EH (cell line): ENCODE results near the gene CCDC167.
"Not testable (repeated sequence)": the region's sequence is repeated elsewhere in the genome, so short reads cannot be mapped to it uniquely, and the experiment has no call there.

Experiments used
- DNase-seq: peaks from one replicate; pipeline ENCODE4 v3.0.0-alpha.2; 2015; ENCODE audit warnings: low read depth

CCDC167 gene

DNA sequence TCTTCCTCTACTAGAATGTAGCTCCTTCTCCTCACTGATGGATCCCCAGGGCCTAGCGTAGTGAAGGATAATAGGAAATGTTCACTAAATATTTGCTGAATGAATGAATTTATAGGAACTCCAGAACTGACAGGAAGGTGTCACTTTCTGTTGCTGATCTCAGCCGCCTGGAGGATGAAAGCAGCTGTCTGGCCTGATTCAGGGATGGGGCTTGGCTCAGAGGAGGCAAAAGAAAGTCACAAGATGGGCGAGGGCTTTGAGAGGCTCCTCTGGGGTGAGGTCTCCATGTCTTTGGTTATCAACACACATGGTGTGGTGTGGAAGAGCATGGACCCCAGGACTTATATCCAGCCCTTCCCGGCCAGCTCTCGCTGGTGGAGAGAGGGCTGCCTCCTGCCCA is 11.5 kb upstream of the CCDC167 start:
- DNase-seq: no peak

- DNase-seq: no peak
These were observed 8.2 kb upstream of the CCDC167 start for GRCh38 chr6:37507690-37508421.

- no peak for DNase-seq
These were observed 7.4 kb upstream of the CCDC167 start for GRCh38 chr6:37507077-37507476.

- no peak for DNase-seq
These were observed 6.8 kb upstream of the CCDC167 start for GRCh38 chr6:37506479-37506878.

DNA sequence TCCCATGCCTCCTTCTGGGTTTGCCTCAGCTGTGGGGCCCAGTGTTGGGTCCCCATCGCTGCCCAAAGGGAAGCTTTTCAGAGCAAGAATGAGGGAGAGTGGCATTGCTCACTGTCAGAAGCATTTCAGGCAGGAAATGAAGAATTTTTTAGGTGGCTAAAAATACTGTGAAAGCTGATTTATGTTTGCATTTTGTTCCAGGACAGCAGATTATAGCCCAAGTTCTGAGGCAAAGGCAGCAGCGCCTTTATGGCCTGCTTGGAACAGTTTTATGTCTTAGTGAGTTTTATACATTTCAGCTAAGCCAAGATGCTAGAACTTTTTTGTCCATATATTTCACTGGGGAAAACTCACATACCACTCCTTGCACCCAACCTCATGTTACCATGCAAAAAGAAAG is 4.3 kb upstream of the CCDC167 start:
- no peak for DNase-seq

GRCh38 chr6:37503309-37503965 is 3.7 kb upstream of the CCDC167 start:
- DNase-seq: no peak

DNA sequence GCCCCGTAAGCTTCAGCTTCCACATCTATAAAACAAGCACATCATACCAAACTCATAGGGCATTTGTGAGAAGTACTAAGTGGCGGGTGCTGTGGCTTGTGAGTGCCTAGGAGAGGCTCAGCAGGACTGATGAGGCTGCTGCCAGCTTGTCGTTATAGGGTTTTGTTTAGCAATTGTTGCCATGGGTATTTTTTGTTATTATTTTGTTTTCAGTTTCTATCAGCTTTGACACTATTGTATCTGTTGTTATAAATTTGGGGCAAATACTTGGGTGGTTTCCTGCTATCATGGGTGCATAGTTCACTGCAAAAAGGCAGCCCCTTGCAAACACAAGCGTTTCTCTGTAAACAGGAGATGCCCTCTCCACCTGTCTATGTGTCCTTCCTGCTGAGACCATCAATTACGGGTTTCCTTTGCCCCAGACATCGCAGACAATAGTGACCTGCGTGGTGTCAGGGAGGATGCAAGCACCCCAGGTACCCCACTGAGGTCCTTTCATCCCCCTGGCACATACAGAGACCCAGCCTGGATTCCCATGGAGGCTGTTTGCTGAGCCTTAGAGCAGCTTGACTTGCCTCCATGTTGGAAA is 3.1 kb upstream of the CCDC167 start:
- no peak for DNase-seq

DNA sequence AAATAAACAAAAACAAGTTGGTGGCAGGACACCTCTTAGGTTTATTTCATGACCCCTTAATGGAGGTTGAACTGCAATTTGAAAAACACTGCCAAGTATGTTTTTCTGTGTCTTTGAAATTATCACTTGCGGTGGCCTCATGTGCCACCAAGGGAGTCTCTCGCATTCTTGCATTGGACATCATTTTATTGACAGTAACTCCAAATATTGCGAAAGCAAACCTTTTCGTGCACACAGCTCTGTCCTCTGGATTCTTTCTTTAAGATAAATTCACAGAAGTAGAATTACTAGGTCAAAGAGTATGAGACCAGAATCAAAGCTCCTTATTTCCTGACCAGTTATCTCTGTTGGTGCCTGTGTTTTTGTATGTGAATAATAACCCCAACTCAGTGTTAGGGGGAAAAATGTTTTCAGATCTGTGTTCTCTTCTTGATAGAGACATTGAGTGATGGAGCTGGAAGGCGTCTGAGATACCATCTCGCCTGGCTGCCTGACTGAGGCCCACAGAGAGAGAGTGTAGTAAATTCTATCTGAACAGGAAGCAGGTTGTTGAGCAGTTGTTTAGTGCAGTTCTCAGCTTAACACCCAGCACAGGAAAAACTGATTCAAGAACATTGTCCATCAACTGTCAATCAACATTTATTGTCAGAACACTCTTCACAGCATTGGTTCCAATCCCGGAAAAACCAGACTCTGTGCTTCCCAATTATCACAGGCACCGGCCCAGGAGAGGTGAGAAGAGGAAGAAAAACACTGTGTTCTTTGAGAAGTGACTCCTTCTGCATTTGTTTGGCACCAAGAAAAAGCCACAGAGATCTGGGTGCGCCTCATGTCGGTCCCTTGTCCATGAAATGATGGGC is 2.2 kb upstream of the CCDC167 start:
- DNase-seq: no peak

- DNase-seq: not testable (repeated sequence)
These were observed 1.2 kb upstream of the CCDC167 start for GRCh38 chr6:37500904-37501303.

DNA sequence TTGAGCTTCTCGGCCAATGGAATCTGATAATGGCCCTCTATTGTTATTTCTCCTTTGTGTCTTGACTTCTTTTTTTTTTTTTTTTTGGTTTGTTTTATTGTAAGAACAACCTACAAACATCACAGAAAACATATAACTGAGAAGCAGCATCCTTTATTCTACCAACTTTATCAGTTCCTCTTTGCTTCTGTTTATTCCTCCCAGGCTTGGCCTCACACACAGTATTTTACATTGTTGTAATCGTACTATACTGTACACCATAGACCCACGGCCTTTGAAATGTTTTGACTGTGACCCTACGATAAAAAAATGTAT is 558 bp upstream of the CCDC167 start:
- DNase-seq: no peak

GRCh38 chr6:37496951-37497885 is 2.5 kb downstream of the CCDC167 start:
- no peak for DNase-seq

GRCh38 chr6:37495244-37495934 is 4.3 kb downstream of the CCDC167 start:
- DNase-seq: no peak

DNA sequence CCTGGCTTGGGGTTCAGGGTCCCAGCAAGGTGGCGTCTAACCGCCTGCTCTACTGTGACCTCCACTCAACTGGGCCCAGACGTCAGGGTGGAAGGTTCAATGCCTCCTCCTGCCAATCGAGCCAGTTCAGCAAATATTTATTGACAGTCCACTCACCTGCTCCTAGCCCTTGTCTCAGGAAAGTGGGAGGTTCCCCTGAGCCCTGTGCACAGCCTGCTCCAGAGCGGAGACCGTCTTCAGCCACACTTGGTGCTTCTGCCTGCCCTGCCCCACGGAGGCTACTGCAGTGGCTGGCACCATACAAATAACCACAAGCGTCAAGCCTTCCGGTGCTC is 6.1 kb downstream of the CCDC167 start:
- DNase-seq: no peak

- no peak for DNase-seq
These were observed 6.6 kb downstream of the CCDC167 start for GRCh38 chr6:37492991-37493660.

DNA sequence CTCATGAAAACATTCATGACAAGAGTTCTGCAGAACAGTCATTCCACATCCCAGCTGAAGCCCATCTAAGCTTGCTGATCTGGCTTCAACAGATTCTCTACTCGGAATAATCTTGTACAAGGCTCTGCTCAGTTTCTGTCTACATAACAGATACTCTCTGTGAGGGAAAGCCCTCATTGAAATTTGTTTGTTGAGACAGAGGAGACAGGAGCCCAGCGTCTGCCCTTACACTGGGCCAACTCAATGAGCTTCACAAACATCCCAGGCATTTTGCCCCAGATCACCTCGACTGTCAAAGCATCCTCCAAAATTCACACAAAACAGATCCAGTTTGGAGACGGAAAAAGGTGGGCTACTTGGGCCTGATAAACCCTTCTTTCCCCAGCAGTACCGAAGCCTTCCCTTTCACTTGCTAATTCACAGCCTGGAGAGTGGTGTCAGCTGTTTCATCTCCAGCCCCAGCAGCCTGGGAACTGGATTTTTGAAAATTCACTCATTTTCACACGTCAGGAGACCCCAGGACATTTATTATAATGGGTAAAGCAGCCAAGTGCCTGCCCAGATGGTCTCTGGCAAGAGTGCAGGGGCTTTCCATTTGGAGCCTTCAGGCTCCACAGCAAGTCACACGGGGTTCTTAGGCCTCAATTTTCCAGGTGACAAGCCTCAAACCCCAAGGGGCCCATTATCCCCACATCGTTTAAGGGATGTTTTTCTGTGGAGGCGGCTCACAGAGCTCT is 7.3 kb downstream of the CCDC167 start:
- no peak for DNase-seq

DNA sequence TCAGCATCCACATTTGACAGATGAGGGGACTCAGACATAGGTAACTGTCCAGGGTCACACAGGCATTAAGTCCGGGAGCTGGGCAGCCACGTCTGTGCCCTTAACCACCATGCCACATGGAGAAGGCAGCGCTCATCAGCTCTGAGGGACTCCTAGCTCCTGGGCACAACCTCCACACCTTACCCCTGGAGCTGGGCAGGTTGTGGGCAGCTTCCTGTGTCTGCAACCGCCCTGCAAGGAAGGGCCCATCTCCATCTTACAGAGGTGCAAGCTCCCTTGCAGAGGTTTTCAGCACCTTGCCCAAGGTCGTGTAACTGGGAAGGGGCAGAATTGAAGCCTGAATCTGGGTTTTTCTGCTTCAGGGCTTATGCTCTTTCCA is 7.9 kb downstream of the CCDC167 start:
- DNase-seq: no peak

DNA sequence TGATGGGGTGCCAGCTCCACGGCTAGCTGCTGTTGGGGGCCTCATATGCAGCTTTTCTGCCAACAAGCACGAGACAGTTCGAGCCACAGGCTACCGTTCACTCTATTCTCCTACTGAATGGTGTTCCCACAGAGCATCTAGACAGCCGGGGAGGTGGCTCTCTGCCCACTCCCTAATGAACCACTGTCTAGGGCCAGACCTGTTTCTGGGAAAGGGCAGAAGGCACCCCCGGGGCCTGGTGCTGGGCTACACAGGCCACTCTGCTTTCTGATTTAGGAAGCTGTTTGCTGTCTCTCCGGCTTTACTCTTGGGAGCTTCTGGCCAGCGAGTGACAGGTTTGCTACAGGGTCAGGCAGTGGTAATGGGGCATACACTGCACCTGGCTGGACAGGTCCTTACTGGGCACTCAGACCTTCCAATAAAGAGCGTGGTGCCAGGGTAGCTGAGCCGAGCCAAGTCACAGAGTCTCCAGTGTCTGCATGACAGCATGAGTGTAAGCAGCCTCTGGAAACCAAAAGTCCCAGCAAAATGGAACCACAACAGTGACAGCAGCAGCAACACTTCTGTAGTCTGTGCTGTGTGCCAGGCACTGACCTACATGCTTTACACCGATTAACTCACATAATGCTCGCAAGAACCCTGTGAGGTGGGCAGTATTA is 8.4 kb downstream of the CCDC167 start:
- DNase-seq: no peak

- no peak for DNase-seq
These were observed 9.0 kb downstream of the CCDC167 start for GRCh38 chr6:37490536-37491170.
